Measurements from ENCODE around the gene C16orf95. TPM values are rescaled to one million over a fixed set of nuclear protein-coding genes. Genes with fewer than 3 reads are reported as not detected.
"Not testable (repeated sequence)": the region's sequence is repeated elsewhere in the genome, so short reads cannot be mapped to it uniquely, and the experiment has no call there.

C16orf95 gene, protein sequence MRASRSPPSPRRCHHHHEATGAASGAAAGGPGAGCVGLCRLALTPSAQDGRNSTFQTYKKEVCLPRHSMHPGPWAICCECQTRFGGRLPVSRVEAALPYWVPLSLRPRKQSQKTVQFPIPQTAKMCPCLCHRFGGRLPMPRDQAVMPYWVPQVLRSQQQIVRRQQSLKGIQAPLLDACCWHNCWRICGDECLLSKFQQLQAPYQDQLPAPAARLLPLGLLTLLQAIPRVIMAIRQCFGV
- total RNA-seq (2014; rRNA removed; shearing (Covaris generic)) = 8.0 and 13.4 TPM in 2 replicates

DNA sequence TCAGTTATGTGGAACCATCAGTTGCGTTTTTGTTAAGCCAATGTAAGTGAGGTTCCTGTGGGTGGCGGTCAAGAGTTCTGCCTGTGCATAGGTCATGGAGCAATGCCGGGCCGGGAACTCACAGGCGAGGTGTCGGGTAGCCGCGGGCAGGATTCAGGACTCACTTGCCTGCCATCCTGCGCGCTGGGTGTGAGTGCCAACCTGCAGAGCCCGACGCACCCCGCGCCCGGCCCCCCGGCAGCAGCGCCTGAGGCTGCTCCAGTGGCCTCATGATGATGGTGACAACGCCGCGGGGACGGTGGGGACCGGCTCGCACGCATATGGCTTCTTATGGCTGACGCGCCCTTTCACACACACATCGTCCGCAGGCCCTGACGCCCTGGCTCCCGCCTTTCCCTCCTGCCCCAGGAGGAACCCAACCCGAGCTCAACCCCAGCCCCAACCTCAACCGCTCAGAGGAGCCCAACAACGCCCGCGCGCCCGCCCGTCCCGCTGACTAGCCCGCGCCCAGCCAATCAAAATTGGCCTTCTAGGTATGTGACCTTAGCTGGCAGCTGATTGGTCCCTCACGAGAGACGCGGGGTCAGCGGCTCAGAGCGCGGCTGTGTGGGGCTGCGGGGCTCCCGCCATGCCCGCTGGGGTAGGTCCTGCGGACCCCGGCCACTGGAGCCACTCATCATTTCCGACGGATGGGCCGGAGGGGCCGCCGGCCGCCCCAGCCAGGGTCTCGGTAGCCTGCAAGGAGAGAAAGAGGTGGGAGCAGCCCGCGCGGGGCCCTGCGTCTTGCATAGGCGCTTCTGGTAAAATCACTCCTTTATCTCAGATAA is at the start of gene C16orf95:
Gene C16orf95, minus strand, starts transcription at position 470 of the 827 bp plus-strand sequence. Its CDS starts 150 bp downstream, at position 320.
- DNase-seq (ENCODE audit: low spot score) = peak; percentile 94

DNA sequence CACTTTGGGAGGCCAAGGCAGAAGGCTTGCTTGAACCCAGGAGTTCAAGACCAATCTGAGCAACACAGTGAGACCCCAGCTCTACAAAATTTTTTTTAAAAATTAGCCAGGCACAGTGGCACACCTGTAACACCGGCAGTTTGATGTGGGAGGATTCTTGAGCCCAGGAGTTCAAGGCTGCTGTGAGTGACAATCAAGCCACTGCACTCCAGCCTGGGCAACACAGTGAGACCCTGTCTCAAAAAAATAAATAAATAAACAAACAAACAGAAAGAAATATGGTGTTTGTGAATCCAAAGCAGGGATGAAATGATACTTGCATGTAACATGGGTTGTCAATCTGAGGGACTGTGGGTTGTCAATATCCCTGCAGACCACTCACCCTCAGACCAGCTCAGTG is 49.7 kb upstream of the C16orf95 start:
- no peak for DNase-seq (ENCODE audit: low spot score)

DNA sequence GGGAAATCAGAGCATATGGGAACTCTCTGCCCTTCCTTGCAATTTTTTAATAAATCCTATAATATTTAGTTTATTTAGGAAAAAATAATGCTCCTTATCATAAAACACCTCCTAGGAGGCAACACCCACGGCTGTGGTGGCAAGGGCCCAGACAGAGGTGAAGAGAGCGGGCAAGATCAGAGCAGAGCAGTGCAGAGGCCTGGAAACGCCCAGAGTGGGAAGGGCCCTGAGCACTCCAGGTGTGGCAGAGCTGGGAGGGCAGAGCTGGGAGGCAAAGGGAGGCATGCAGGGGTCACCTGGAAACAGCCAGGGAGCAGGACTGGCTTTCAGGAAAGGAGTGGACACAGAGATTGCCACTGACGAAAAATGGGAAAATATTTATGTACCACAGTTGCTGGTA is 49.1 kb upstream of the C16orf95 start:
- no peak for DNase-seq (ENCODE audit: low spot score)

- DNase-seq (ENCODE audit: low spot score) = no peak
Observed at GRCh38 chr16:87365021-87365713, 48.0 kb upstream of the C16orf95 start.

DNA sequence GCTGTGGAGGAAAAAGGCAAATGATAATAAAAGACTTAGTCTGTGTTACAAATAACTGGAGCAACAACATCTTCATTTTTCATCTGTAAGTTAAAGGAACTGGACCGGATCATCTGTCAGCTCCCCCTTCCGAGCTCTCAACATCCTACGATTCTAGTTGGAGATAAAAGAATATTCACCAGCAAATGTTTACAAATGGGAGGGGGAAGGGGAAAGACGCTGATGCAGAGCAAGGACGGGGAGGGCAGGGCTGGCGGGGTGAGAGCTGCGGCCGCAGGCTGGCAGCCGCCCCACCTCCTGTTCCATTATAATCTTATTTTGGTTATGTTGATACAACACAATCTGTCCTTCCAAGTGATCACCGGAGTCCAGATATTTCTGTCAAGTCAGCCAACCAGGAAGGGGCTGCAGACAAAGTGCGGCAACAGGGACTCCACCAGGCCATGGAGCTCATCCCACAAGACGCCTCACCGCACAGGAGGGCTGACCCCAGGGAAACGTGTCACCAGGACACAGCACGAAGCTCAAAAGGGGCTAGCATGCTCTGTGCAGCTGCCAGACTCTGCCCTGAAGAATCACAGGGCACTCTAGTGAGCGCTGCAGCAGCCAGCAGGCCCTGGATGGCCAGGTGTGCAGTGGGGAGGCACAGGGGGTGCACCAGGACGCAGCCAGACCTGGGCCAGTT is 46.7 kb upstream of the C16orf95 start:
- DNase-seq (ENCODE audit: low spot score) = no peak

GRCh38 chr16:87362828-87363559 is 45.8 kb upstream of the C16orf95 start:
- DNase-seq (ENCODE audit: low spot score) = not testable (repeated sequence)

GRCh38 chr16:87361916-87362619 is 44.9 kb upstream of the C16orf95 start:
- DNase-seq (ENCODE audit: low spot score) = no peak

DNA sequence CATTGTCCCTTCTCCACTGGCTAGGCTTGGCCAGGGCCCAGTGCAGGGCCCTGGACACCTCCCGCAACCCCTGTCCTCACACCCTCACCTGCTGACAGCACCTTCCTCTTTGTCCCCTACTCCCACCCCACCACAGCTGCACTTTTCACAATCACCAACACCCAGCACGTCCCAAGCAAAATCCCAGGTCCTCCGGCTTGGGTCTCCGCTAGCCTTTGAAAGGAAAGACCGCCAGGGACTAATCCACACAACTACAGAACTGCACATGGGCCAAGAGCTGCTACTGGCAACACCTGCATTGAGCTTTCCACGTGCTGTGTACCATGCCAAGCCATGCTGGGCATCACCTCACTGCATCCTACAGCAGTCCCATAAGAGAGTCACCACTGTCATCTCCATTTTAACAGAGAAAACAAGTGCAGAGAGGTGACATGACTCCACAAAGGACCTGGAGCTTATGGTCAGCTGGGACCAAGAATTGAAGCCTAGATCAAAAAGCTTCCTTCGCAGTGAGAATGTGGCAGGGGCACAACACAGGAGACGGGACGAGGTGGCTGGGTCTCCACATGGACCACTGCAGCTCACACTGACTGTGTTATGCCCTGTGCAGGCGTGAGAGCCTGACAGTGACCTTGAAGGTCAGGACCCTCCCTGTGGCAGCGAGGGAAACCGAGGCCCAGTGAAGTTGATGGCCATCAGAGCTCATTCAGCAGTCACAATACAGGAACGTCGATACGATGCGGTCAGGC is 43.8 kb upstream of the C16orf95 start:
- DNase-seq (ENCODE audit: low spot score) = no peak

- DNase-seq (ENCODE audit: low spot score) = no peak
Observed at GRCh38 chr16:87359121-87359520, 41.9 kb upstream of the C16orf95 start.

DNA sequence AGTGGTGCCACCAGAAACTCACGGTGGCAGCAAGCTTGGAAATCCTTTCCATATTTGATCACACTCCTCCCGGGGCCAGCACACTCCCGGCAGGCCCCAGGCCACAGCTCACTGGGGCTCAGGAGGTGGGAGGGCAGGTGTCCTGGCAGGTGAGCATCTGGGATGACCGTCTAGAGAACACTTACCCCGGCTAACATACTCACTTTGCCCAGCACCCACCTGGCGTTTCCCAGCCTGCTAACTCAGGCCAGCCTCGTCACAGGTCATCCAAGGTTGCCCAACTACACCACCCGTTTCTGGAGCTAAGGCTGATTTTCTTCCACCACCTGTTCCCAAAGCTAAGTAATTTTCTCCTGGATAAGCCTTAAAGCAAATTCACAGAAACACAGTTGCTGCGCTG is 41.5 kb upstream of the C16orf95 start:
- DNase-seq (ENCODE audit: low spot score) = no peak

- DNase-seq (ENCODE audit: low spot score) = no peak
Observed at GRCh38 chr16:87358250-87358649, 41.1 kb upstream of the C16orf95 start.

- DNase-seq (ENCODE audit: low spot score) = no peak
Observed at GRCh38 chr16:87356491-87356853, 39.3 kb upstream of the C16orf95 start.

DNA sequence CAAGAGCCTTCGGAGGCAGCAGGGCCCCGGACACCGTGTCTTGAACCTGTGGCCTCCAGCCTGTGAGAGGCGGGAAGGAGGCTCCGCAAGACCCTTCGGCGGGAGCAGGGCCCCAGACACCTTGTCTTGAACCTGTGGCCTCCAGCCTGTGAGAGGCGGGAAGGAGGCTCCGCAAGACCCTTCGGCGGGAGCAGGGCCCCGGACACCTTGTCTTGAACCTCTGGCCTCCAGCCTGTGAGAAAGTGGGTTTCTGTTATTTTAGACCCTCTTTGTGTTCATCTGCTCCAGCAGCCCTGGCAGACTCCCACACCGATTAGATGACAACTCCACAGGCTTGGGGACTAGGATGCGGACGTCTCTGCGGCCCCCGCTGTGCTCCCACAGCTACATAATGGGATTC is 36.4 kb upstream of the C16orf95 start:
- no peak for DNase-seq (ENCODE audit: low spot score)

DNA sequence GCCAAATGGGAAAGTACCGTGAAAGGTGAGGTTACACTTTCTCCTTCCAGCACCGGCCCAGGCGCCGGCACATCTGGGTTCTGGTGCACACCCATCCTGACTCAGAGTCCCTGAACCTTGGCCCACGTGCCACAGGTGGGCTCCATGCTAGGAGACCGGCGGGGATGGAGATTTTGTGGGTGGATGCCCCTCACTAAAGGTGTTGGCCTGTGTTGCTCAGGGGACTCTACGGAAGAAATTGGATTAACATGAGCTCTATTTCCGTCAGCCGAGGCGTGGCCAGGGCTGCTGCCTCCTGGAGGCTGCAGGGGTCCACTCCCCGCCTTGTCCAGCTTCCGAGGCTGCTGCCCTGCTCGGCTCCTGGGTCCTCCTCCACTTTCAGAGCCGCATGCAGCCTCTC is 35.6 kb upstream of the C16orf95 start:
- DNase-seq (ENCODE audit: low spot score) = no peak

- DNase-seq (ENCODE audit: low spot score) = no peak
Observed at GRCh38 chr16:87351320-87351698, 34.1 kb upstream of the C16orf95 start.

- no peak for DNase-seq (ENCODE audit: low spot score)
Observed at GRCh38 chr16:87350681-87351319, 33.6 kb upstream of the C16orf95 start.

GRCh38 chr16:87350031-87350430 is 32.8 kb upstream of the C16orf95 start:
- DNase-seq (ENCODE audit: low spot score) = no peak

GRCh38 chr16:87348616-87349157 is 31.5 kb upstream of the C16orf95 start:
- DNase-seq (ENCODE audit: low spot score) = no peak

DNA sequence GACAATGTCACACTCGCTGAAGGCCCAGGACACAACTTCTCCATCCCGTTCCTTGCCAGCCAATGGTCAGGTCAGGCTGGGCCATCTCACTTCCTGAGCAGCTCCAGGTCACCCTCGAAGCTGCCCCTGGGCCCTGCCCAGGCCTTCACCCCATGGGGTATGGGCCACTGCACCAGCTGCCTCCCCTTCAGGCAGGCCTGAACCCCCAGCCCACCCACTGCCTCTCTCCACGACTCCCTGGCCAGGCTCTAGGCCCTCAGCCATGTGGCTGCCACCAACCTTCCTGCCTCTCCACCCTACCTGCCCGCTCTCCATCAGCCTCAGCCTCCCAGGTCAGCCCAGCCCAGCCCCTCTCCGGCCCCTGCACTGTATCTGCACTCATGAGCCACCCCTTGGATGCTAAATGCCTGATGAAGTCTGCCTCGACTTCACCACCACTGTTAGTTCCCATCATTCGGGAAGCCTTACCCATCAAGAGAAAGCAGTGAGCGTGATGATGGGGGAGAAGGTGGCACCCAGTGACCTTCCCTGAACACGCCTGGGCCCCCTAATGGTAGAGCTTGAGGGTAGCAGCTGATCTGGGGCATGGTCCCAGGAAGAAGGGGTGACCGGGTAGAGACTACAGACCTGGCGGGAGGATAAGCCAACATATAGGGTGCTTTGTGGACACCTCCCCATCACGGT is 30.9 kb upstream of the C16orf95 start:
- no peak for DNase-seq (ENCODE audit: low spot score)

Data from H4 (cell line).